AML-193 (cell line): ENCODE measurements around the gene TBC1D5.
"Not testable (repeated sequence)": the region's sequence is repeated elsewhere in the genome, so short reads cannot be mapped to it uniquely, and the experiment has no call there.

Experiments used
- DNase-seq, 2 experiments: peaks; one replicate each; lab custom pipeline; 2025; lab: John Stamatoyannopoulos, UW

TBC1D5 gene

DNA sequence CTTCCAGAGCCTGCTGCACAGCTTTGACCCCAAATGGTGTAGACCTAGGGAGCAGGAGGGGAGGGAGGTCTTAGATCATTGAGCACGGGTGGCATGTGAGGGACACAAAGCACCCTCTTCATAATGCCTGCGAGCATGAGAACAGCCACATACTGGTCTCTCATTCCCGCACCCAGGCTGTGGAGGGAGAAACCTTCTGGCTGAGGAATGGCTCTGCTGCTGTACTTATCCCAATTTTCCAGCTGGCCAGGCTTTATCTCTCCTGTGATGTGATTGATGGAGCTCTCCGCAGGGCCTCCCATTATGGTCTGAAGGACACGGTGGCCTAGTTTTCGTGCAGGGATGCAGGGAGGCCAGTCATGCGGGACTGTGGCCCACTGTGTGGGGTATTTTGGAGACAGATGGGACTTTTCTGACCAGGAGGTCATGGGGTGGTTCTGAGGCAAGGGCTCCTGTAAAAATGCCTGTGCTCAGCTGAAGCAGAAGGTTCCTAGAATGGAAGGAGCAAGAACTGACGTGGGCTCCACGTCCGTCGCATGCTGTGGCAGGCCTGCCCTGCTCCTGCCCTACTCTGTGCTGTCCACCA, 606.2 kb downstream of the TBC1D5 start:
- no peak for DNase-seq

DNA sequence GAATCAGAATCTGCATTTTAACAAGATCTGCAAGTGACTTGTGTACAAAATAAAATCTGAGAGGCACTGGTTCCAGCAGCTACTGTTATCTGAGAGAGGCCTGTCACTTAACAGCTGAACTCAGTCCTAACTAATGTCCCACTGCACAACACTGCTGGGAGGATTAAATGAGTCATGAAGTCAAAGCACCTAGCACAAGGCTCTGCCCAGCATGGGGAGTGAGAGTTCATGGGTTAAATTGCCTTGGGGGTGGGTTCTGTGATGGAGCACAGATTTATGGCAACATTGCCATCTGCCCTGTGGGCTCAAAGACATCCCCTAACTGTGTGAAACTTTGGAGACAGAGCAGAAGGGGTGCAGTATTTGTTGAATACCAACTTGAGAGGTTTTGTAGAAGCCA, 606.7 kb downstream of the TBC1D5 start:
- DNase-seq: no peak

DNA sequence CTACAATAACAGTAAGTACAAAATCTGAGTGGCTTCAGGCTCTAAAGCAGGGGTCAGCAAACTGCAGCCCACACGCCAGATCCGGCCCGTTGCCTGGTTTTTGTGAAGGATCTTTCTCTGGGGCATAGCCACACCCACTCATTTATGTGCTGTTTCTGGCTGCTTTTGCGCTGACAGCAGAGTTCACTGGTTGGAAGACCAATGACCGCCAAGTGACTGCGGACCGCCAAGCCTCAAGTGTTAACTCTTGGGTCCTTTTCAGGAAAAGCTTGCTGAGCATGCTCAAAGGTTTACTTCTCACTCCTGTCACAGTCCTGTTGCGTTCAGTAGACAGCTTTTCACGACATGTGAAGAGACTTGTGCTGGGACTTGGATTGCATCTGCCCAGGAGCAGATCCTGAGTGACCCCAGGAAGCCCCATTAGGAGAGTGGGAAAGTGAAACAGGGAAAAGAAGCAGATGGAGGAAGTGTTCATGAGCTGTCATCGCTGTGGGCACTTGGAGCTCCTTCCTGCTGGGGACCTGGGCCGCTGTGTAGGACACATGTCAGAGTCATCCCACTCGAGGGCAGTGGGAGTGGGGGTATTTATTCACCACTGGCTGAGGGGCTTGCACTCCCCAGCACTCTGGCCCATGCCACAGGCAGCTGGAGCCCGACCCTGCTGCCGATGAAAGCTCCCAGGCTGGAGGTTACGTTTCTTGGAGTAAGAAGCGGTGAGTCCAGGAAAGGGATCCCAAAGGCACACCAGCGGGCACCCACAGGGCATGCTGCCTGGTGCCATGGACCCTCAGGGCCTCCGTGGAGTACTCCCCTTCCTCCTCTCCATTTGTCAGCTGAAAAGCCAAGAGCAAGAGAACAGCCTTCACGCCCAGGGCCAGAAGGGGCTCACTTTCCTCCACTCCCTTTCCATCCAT, 608.5 kb downstream of the TBC1D5 start:
- no peak for DNase-seq

DNA sequence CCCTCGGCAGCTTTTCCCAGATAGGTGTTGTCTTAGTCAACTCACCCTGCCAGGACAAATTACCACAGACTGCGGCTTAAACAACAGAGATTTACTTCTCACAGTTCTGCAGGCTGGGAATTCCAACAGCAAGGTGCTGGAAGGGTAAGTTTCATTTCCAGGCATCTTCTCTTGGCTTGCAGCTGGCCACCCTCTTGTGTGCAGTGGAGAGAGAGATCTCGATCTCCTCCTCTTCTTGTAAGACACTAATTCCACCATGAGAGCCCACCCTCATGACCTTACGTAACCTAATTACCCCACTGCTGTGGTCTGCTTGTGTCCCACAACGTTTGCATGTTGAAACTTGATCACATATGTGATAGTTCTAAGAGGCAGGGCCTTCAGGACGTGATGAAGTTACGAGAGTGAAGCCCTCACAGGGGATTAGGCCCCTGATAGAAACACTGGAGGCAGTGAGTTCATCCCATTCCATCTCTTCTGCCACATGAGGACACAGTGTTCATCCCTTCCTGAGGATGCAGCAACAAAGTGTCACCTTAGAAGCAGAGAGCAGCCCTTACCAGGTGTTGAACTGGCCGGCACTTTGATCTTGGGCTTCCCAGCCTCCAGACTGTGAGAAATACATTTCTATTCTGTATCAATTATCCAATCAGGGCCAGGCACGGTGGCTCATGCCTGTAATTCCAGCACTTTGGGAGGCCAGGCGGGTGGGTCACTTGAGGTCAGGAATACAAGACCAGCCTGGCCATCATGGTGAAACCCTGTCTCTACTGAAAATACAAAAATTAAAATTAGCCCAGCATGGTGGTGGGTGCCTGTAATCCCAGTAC, 609.9 kb downstream of the TBC1D5 start:
- no peak for DNase-seq

DNA sequence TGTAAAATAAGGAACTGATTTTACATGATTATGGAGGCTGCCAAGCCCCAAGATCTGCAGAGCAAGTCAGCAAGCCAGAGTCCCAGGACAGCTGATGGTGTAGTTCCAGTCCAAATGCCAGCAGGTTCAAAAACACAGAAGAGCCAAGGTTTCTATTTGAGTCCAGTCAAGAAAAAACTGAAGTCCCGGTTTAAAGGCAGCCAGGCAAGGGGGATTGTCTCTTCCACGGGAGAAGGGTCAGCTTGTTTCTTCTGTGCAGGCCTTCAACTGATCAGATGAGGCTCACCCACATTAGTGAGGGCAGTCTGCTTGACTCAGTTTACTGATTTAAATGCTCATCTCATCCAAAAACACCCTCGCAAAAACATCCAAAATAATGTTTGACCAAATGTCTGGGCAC, 611.5 kb downstream of the TBC1D5 start:
- DNase-seq: no peak

DNA sequence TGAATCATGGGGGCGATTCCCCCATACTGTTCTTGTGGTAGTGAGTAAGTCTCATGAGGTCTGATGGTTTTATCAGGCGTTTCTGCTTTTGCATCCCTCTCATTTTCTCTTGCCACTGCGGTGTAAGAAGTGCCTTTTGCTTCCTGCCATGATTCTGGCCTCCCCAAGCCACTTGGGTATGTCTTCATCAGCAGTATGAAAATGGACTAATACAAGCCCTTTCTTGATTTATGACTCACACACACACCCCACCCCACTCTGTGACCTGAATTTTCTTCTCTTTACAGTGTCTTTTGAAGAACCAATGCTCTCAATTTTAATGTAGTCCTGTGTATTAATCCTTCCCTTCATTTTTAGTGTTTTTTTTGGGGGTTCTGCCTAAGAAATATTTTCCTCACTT, 612.9 kb downstream of the TBC1D5 start:
- DNase-seq: no peak

DNA sequence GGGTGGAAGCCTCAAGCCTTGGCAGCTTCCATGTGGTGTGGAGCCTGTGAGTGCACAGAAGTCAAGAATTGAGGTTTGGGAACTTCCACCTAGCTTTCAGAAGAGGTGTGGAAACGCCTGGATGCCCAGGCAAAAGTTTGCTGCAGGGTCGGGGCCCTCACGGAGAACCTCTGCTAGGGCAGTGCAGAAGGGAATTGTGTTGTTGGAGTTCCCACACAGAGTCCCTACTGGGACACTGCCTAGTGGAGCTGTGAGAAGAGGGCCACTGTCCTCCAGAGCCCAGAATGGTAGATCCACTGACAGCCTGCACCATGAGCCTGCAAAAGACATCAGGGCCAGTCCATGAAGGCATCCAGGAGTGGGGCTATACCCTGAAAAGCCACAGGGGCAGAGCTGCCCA, 613.8 kb downstream of the TBC1D5 start:
- DNase-seq: not testable (repeated sequence)

DNA sequence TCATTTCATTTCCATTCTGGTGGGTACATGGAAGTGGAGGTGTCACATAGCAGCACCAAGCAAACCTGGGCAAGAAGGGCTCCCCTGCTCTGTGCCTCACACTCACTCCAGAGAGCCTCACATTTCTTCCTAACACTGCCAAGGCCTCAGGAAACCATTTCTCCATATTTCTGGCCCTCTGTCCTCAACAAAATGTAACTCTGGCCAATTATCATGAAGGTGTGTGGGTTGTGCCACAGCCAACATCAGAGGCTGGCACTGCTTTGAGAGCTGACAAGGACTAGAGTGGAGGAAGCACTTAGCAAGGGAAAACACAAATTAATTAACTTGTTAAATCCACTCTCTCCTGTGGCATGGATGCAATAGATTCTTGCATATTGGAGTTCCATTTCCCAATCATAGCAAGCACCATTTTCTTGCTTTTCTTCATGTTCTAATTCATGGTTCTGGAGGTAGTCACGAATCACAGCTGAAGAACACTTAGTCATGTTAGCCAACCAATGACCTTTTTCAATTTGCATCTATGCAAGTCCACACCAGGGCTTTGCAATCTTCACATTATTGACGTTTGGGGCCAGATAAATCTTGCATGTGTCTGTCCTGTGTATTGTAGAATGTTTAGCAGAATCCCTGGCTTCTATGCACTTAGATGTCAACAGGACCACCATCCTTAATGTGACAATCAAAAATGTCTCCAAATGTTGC, 616.5 kb downstream of the TBC1D5 start:
- no peak for DNase-seq

DNA sequence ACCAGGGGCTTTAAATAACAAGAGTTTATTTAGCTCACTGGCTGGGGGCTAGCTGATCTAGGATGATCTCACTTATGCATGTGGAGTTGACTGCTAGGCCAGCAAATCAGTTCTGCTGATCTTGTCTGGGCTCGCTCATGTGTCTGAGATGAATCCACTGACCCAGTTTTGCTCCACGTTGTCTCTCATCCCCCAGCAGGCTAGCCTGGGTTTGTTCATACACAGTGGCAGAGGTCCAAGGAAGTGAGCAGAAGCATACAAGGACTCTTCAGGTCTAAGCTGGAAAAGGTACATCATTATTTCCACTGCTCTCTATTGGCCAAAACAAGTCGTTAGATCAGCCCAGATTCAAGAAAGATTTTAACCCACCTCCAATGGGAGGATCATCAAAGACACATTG, 619.7 kb downstream of the TBC1D5 start:
- DNase-seq: no peak

DNA sequence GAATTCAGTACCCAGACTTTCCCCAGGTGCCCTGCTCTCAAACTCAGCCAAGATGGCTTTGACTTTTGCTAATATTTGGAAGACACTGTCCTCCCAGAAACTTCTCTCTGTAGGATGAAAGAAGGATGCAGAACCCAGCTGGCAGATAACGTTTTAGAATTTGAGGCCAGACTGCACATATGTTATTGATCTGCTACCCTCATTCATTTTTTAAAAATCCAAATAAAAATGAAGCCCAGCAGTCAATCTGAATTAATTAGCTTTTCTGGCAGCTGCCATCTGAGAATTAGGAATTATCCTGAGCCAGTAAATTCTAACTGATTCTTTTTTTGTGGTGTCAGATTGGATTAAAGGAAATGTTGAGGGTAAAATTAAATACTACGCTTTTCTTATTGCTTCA, 621.1 kb downstream of the TBC1D5 start:
- DNase-seq: no peak

DNA sequence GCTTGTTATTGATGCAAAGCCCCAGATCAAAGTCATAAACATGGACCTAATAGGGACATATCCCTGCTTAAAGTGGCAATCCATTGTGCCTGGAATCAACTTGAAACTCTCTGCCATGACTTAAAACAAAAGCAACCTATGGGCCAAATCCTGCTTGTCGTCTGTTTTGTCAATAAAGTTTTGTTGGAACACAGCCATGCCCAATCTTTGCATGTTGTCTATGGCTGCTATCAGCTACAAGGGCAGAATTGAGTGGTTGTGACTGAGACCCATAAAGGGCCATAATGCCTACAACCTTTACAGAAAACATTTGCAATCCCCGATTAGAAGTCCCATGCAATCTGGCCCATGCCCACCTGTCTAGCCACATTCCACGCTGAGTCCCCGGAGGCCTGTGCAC, 622.3 kb downstream of the TBC1D5 start:
- no peak for DNase-seq

DNA sequence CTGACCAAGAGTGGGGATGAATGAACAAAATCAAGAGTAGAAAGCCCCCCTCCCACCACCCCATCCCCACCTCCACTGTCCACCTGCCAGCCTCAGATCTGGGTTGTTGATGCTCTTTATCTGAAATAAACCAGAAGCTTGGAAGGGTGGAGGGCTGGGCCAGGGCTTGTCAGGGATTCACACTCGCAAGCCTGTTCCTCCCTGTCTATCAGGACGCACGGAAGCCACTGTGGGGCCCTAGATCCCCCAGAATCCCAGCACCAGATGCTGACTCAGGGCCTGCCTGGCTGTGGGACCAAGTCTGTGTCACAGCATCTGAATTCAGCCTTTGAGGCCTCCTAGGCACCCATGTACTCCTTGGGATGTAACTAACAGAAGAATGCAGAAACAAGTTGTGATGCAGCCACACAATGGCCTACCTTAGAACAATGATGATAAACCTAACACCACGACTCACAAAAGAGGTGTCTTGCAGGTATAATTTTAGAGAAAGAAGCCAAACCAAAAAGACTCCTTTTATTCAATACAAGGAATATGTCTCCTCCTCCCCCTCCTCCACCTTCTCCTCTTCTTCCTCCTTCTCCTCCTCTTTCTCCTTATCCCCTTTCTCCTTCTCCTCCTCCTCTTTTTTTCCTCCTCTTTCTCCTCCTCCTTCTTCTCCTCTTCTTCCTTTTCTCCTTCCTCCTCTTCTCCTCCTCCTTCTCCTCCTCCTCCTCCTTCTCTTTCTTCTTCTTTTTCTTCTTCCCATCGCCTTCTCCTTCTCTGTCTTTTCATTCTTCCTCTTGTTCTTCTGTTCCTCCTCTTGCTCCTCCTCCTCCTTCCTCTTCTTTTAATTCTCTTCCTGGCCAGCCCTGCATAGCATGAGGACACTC, 623.0 kb downstream of the TBC1D5 start:
- DNase-seq: no peak

DNA sequence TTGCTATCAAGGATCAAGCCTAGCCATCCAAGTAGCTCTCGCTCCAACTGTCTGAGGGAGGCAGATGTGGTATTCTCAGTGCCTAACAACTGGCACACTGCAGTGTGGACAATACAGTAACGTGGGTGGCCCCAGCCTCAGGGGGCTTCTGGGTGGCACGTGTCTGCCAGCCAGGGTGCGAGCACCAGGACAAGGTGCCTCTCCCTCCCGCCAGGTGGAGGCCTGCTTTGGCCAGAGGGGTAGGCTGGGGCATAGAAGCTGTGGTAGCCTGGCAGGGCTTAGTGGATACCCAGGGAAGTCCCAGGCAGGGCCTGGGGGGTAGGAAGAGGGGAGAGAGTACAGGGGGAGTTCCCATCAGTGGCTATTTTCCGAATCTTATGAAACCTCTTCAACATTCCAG, 623.7 kb downstream of the TBC1D5 start:
- no peak for DNase-seq

DNA sequence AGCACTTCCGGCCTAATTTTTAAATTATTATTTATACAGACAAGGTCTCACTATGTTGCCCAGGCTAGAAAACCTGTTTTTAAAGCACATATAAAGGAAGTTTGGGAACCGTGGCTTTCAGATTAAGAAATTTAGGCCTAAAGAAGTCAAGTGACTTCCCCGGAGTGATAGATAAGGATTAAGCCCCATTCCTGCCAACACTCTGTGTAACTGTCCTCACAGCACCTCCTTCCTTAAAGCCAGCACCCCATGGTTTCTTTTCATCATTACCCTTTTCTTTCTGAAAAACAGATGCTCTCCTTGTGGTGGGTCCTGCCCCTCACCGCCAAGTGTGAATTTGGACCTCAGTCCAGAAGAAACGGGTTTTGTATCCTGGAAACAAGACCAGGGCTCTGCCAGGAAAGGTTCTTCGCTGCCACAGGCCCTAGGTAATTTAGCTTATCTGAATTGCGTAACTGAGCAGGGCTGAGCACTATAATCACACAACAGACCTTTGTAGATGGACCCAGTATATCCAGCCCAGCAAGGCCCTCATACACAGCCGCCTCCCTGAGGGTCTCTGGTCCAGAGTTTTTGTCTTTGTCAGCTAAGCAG, 626.3 kb downstream of the TBC1D5 start:
- no peak for DNase-seq

DNA sequence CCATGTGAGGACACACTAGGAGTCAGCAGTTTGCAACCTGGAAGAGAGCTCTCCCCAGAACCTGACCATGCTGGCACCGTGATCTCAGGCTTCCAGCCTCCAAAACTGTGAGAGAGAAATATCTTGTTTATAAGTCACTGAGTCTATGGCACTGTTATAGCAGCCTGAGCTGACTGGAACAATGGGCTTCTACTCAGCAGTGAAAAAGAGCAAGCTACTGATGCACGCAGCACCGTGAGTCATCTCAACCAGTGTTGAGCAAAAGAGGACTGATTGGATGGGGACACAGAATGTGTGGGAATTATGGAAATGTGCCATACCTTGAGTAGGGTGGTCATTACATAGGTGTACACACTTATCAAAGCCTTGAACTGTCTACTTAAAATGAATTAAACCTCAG, 627.2 kb downstream of the TBC1D5 start:
- DNase-seq: no peak

DNA sequence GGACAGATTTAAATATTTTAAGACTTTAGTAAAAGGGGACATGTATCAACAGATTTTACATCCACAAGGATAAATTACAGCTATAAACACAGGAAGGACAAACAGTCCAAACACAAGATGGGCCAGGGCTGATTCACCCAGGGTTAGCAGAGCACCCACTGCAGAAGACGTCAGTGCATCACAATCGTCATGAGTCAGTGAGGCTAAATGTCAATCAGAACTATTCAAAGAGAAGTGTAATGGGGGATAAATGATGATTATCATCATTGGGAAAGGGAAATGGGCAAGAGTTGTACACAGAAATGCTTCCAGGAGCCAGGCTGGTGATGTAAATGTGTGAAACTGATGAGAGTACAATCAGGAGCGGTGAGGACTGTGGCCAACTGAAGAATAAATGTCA, 630.8 kb downstream of the TBC1D5 start:
- DNase-seq: no peak

DNA sequence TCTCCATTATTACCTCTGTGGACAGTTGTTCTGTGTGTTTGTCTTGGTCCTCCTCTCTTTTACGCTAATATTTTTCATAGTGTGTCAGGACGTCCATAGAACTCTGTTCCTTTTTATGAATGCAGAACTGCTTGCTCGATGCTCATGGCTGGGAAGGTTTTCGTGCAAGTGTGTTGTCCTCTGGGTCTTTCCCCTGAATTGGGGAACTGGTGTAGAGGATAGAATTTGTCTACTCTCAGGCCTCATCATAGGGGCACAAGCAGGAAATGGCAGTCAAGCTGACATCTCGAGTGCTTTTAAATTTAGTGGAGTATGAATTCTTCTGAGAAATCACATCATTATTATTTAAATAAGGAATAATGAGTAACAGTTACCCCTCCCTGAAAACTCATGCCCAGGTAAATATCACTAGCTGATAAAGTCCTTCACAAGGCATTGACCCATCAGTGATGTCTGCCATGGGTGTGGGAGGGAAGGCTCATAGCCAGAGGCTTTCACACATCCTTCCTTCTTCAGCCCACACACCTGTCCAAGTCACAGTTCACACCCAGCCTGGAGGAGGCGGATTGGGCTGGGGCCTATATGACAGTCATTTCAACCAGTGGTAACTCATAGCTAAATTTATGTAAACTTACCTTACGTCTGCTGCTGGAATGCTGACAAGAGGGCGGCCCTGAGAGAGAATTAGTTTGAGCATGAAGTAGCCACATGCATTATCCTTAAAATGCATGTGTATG, 631.6 kb downstream of the TBC1D5 start:
- no peak for DNase-seq
